PC-3 (cell line): ENCODE measurements around the gene LSM3. TPM values are rescaled to one million over a fixed set of nuclear protein-coding genes. Genes with fewer than 3 reads are reported as not detected.

ENCODE experiments used
- ATAC-seq: fragments of 200-7000 bp; cut with Tn5 transposase; 2 replicates; pipeline ENCODE4 v1.9.1; 2020; ENCODE audit warnings: mild to moderate bottlenecking, moderate library complexity
- BruUV-seq: library from RNA; stranded (reverse); fragments of 400-500 nt; replicated peaks from 2 replicates; lab custom pipeline; 2021; lab: Mats Ljungman, UMichigan
- CTCF ChIA-PET: fragments of 300-600 bp; sonication (Branson Sonifier 250); formaldehyde crosslinking; loops from one replicate; lab custom pipeline; 2022; ENCODE audit warnings: antibody characterized with exemption; lab: Charles Lee
- POLR2A ChIA-PET: fragments of 300-600 bp; sonication (Branson Sonifier 250); formaldehyde crosslinking; loops from one replicate; lab custom pipeline; 2022; ENCODE audit warnings: antibody characterized with exemption; ENCODE audit not compliant: unreplicated experiment; lab: Charles Lee
- DNase-seq: peaks from one replicate; pipeline ENCODE4 v3.0.0-alpha.2; 2015
- H2AFZ ChIP-seq: fragments of 300-600 bp; sonication (generic); 2 replicates; pipeline ENCODE4 v1.6.0; 2016; ENCODE audit warnings: antibody characterized with exemption, low read length
- H3F3A ChIP-seq: fragments of 300-600 bp; sonication (generic); one replicate; pipeline ENCODE4 v1.6.0; 2017; ENCODE audit warnings: antibody characterized with exemption, low read length, control low read depth, mild to moderate bottlenecking; ENCODE audit not compliant: unreplicated experiment
- H3K27ac ChIP-seq: fragments of 300-600 bp; sonication (generic); 2 replicates; pipeline ENCODE4 v1.5.1; 2016; ENCODE audit warnings: mild to moderate bottlenecking, low read length
- H3K27me3 ChIP-seq: fragments of 300-600 bp; sonication (generic); 2 replicates; pipeline ENCODE4 v1.6.1; 2016; ENCODE audit warnings: low read length, mixed read lengths
- H3K36me3 ChIP-seq: fragments of 300-600 bp; sonication (generic); 2 replicates; pipeline ENCODE4 v1.6.1; 2016; ENCODE audit warnings: low read depth, mixed run types, low read length, mixed read lengths
- H3K4me1 ChIP-seq: fragments of 300-600 bp; sonication (generic); 2 replicates; pipeline ENCODE4 v1.5.1; 2016; ENCODE audit warnings: low read length; ENCODE audit not compliant: insufficient read depth
- H3K4me2 ChIP-seq: fragments of 300-600 bp; sonication (generic); 2 replicates; pipeline ENCODE4 v1.6.0; 2016; ENCODE audit warnings: low read length
- H3K4me3 ChIP-seq: fragments of 300-600 bp; sonication (generic); 2 replicates; pipeline ENCODE4 v1.5.1; 2016; ENCODE audit warnings: mild to moderate bottlenecking, low read length, mixed read lengths
- H3K79me2 ChIP-seq: fragments of 300-600 bp; sonication (generic); 2 replicates; pipeline ENCODE4 v1.6.1; 2017; ENCODE audit warnings: low read length, mixed read lengths
- H3K9ac ChIP-seq: fragments of 300-600 bp; sonication (generic); 2 replicates; pipeline ENCODE4 v1.6.0; 2016; ENCODE audit warnings: mild to moderate bottlenecking, low read length
- H3K9me2 ChIP-seq: fragments of 300-600 bp; sonication (generic); replicated peaks from 2 replicates; pipeline ENCODE4 v1.6.1; 2016; ENCODE audit warnings: mixed run types, low read length, mixed read lengths
- H3K9me3 ChIP-seq: fragments of 300-600 bp; sonication (generic); 2 replicates; pipeline ENCODE4 v1.6.1; 2016; ENCODE audit warnings: low read length, mixed read lengths
- H4K20me1 ChIP-seq: fragments of 300-600 bp; sonication (generic); 2 replicates; pipeline ENCODE4 v1.6.1; 2016; ENCODE audit warnings: low read length, mixed read lengths
- CTCF ChIP-seq: fragments of 300-600 bp; sonication (generic); conservative IDR thresholded peaks from 2 replicates; pipeline ENCODE4 v1.5.1; 2017; ENCODE audit warnings: antibody characterized with exemption, low read depth, mild to moderate bottlenecking, low read length
- EZH2 ChIP-seq: fragments of 300-600 bp; sonication (generic); IDR thresholded peaks from one replicate; pipeline ENCODE4 v1.6.1; 2017; ENCODE audit warnings: antibody characterized with exemption, mild to moderate bottlenecking, low read length; ENCODE audit not compliant: unreplicated experiment
- EZH2phosphoT487 ChIP-seq: fragments of 300-600 bp; sonication (generic); IDR thresholded peaks from 2 replicates; pipeline ENCODE4 v1.6.1; 2018; ENCODE audit warnings: mild to moderate bottlenecking, antibody characterized with exemption, low read length, borderline replicate concordance
- intact Hi-C: fragments of 100-400 bp; cut with micrococcal nuclease; formaldehyde crosslinking; loops from 2 replicates; pipeline ENCODE4 v1.9.0; 2023
- total RNA-seq: library from RNA; depleted of rRNA; stranded (reverse); fragments of >200 nt; gene quantifications from 2 replicates; pipeline ENCODE4 v1.2.3, GENCODE V29; 2014; rRNA removed

The LSM3 gene
- total RNA-seq, 1 experiment from 2014 or later: 27.2 TPM

GRCh38 chr3:14248477-14248848 is 69.8 kb downstream of the LSM3 start:
- ATAC-seq (no peak), DNase-seq (no peak)
- TF ChIP-seq EZH2phosphoT487 (no peak), CTCF (no peak), EZH2 (no peak)
- H3K4me3 ChIP-seq: no peak overlapping the region
- no peaks in the 10 kb centered on the region for H3K27me3 ChIP-seq
- H3K79me2 ChIP-seq: no peaks in the 10 kb centered on the region
- H3F3A ChIP-seq: no peaks in the 10 kb centered on the region
- CTCF ChIA-PET: no interaction called here
- POLR2A ChIA-PET: no interaction called here
- H4K20me1 ChIP-seq: no peaks in the 10 kb centered on the region
- H3K4me1 ChIP-seq: no peaks in the 10 kb centered on the region
- no peak overlapping the region for H2AFZ ChIP-seq
- H3K9me2 ChIP-seq: no peaks in the 10 kb centered on the region
- no peak overlapping the region for H3K9ac ChIP-seq
- no TSS peak for BruUV-seq
- intact Hi-C loops: no loop called here
- H3K4me2 ChIP-seq: no peak overlapping the region
- H3K27ac ChIP-seq: no peak overlapping the region
- no peaks in the 10 kb centered on the region for H3K36me3 ChIP-seq
- H3K9me3 ChIP-seq: no peaks in the 10 kb centered on the region

GRCh38 chr3:14248849-14249523 is 70.4 kb downstream of the LSM3 start:
- Histone ChIP-seq H3F3A (no peaks in the 10 kb centered on the region), H3K9me3 (no peaks in the 10 kb centered on the region), H3K9me2 (no peaks in the 10 kb centered on the region), H4K20me1 (no peaks in the 10 kb centered on the region), H3K27ac (no peak overlapping the region), H2AFZ (no peak overlapping the region), H3K4me3 (no peak overlapping the region), H3K36me3 (no peaks in the 10 kb centered on the region), H3K4me2 (no peak overlapping the region), H3K4me1 (no peaks in the 10 kb centered on the region), H3K27me3 (no peaks in the 10 kb centered on the region), H3K79me2 (no peaks in the 10 kb centered on the region), H3K9ac (no peak overlapping the region)
- TF ChIP-seq EZH2phosphoT487 (no peak), EZH2 (no peak), CTCF (no peak)
- intact Hi-C loops: no loop called here
- BruUV-seq: no TSS peak
- ATAC-seq (no peak), DNase-seq (no peak)
- ChIA-PET POLR2A (no interaction called here), CTCF (interaction anchor here (0.9 kb wide), 1 partner anchor 45 kb away, joined by 3 read pairs; no protein-coding TSS in a partner anchor)

Other genes starting within 250 kb of the LSM3 start
- 39.5 and 43.3 TPM in 2 replicates for gene CHCHD4, start 53.9 kb upstream of the LSM3 start, total RNA-seq
- 78.6 and 83.1 TPM in 2 replicates for gene TMEM43, start 53.8 kb upstream of the LSM3 start, total RNA-seq
- gene XPC, start 216 bp upstream of the LSM3 start, total RNA-seq: 24.3 and 26.1 TPM in 2 replicates
- gene SLC6A6, start 223.8 kb downstream of the LSM3 start, total RNA-seq: 28.1 and 31.9 TPM in 2 replicates